H9 (cell line): ENCODE data around the gene CADPS. TPM values are rescaled to one million over a fixed set of nuclear protein-coding genes. Genes with fewer than 3 reads are reported as not detected.

Experiments used
- DNase-seq: peaks from one replicate; pipeline ENCODE4 v3.0.0-alpha.2; 2017
- H2AFZ ChIP-seq: one replicate; pipeline ENCODE4 v1.6.1; 2013; ENCODE audit warnings: mild to moderate bottlenecking, low read length, control low read depth, moderate library complexity
- H2AK5ac ChIP-seq: 2 replicates; pipeline ENCODE4 v1.6.1; 2013; ENCODE audit warnings: low read length, control low read depth, mixed read lengths; ENCODE audit not compliant: insufficient read length
- H2BK120ac ChIP-seq: one replicate; pipeline ENCODE4 v1.6.1; 2013; ENCODE audit warnings: low read depth, mild to moderate bottlenecking, low read length, control low read depth, inconsistent platforms; ENCODE audit not compliant: poor library complexity, severe bottlenecking
- H2BK12ac ChIP-seq: 2 replicates; pipeline ENCODE4 v1.6.1; 2013; ENCODE audit warnings: low read length, control low read depth, mixed read lengths, low read depth; ENCODE audit not compliant: insufficient read length
- H2BK15ac ChIP-seq: 2 replicates; pipeline ENCODE4 v1.6.1; 2013; ENCODE audit warnings: low read depth, low read length, control low read depth
- H2BK20ac ChIP-seq: one replicate; pipeline ENCODE4 v1.6.1; 2013; ENCODE audit warnings: low read depth, mild to moderate bottlenecking, low read length, control low read depth, inconsistent platforms; ENCODE audit not compliant: poor library complexity, severe bottlenecking
- H2BK5ac ChIP-seq: 2 replicates; pipeline ENCODE4 v1.6.1; 2013; ENCODE audit warnings: low read length, control low read depth, mixed read lengths; ENCODE audit not compliant: insufficient read length
- H3K14ac ChIP-seq: 2 replicates; pipeline ENCODE4 v1.6.1; 2013; ENCODE audit warnings: low read length, control low read depth; ENCODE audit not compliant: insufficient read depth
- H3K18ac ChIP-seq: 2 replicates; pipeline ENCODE4 v1.6.1; 2013; ENCODE audit warnings: low read depth, mild to moderate bottlenecking, mixed read lengths, low read length, control low read depth; ENCODE audit not compliant: insufficient read length
- H3K23ac ChIP-seq: 2 replicates; pipeline ENCODE4 v1.6.1; 2013; ENCODE audit warnings: low read length, control low read depth, mixed read lengths, low read depth; ENCODE audit not compliant: insufficient read length
- H3K23me2 ChIP-seq: 2 replicates; pipeline ENCODE4 v1.6.1; 2013; ENCODE audit warnings: low read depth, mild to moderate bottlenecking, mixed read lengths, low read length, control low read depth; ENCODE audit not compliant: insufficient read length, poor library complexity, severe bottlenecking
- H3K27ac ChIP-seq: 2 replicates; pipeline ENCODE4 v1.5.1; 2013; ENCODE audit warnings: low read length, control low read depth, mixed read lengths, low read depth; ENCODE audit not compliant: insufficient read length
- H3K27me3 ChIP-seq: 2 replicates; pipeline ENCODE4 v1.6.1; 2013; ENCODE audit warnings: low read length, control low read depth, inconsistent platforms; ENCODE audit not compliant: insufficient read depth
- H3K4ac ChIP-seq: 2 replicates; pipeline ENCODE4 v1.6.1; 2013; ENCODE audit warnings: low read depth, mild to moderate bottlenecking, control low read depth, inconsistent platforms, low read length, moderate library complexity
- H3K4me1 ChIP-seq: 2 replicates; pipeline ENCODE4 v1.6.1; 2013; ENCODE audit warnings: low read length, control low read depth, inconsistent platforms; ENCODE audit not compliant: insufficient read depth
- H3K4me2 ChIP-seq: 2 replicates; pipeline ENCODE4 v1.6.1; 2013; ENCODE audit warnings: low read length, control low read depth, mixed read lengths; ENCODE audit not compliant: insufficient read length, insufficient read depth
- H3K56ac ChIP-seq: 2 replicates; pipeline ENCODE4 v1.6.1; 2013; ENCODE audit warnings: low read depth, mild to moderate bottlenecking, mixed read lengths, low read length, control low read depth; ENCODE audit not compliant: insufficient read length
- H3K79me1 ChIP-seq: 2 replicates; pipeline ENCODE4 v1.6.1; 2013; ENCODE audit warnings: low read depth, mild to moderate bottlenecking, moderate library complexity, low read length, control low read depth, inconsistent platforms; ENCODE audit not compliant: insufficient read depth, poor library complexity, severe bottlenecking
- H3K79me2 ChIP-seq: 2 replicates; pipeline ENCODE4 v1.6.1; 2013; ENCODE audit warnings: low read length, control low read depth, inconsistent platforms; ENCODE audit not compliant: insufficient read depth
- H3K9ac ChIP-seq: 2 replicates; pipeline ENCODE4 v1.6.1; 2013; ENCODE audit warnings: low read length, control low read depth, mixed read lengths; ENCODE audit not compliant: insufficient read length; ENCODE audit errors: extremely low read depth
- H3K9me3 ChIP-seq: one replicate; pipeline ENCODE4 v1.6.1; 2013; ENCODE audit warnings: low read depth, low read length, inconsistent platforms; ENCODE audit not compliant: control insufficient read depth
- H3T11ph ChIP-seq: one replicate; pipeline ENCODE4 v1.6.1; 2013; ENCODE audit warnings: mild to moderate bottlenecking, low read length, control low read depth, inconsistent platforms
- H4K20me1 ChIP-seq: one replicate; pipeline ENCODE4 v1.6.1; 2013; ENCODE audit not compliant: control insufficient read depth, insufficient read length, insufficient read depth
- H4K5ac ChIP-seq: 2 replicates; pipeline ENCODE4 v1.6.1; 2013; ENCODE audit warnings: low read depth, mild to moderate bottlenecking, mixed read lengths, low read length, control low read depth; ENCODE audit not compliant: insufficient read length
- H4K8ac ChIP-seq: replicated peaks from 2 replicates; pipeline ENCODE4 v1.6.1; 2013; ENCODE audit warnings: low read length, control low read depth, mixed read lengths, low read depth; ENCODE audit not compliant: insufficient read length
- H4K91ac ChIP-seq: 2 replicates; pipeline ENCODE4 v1.6.1; 2013; ENCODE audit warnings: low read depth, mild to moderate bottlenecking, moderate library complexity, mixed read lengths, low read length, control low read depth; ENCODE audit not compliant: insufficient read length
- H3K27ac Mint-ChIP-seq, 3 experiments: 2 replicates in 2 of 3; 3 replicates in 1 of 3; pipeline ENCODE4 v1.8.0; 2020 to 2021; ENCODE audit warnings: mixed read lengths in 3 of 3, mild to moderate bottlenecking in 1 of 3, moderate library complexity in 1 of 3
- H3K27me3 Mint-ChIP-seq: 2 replicates; pipeline ENCODE4 v1.8.0; 2021; ENCODE audit warnings: low read depth, mild to moderate bottlenecking, moderate library complexity, mixed read lengths
- H3K36me3 Mint-ChIP-seq, 3 experiments: 2 replicates in 2 of 3; 3 replicates in 1 of 3; pipeline ENCODE4 v1.8.0; 2020 to 2021; ENCODE audit warnings: low read depth in 3 of 3, mixed read lengths in 3 of 3; ENCODE audit not compliant: insufficient read depth in 1 of 3
- H3K4me1 Mint-ChIP-seq, 2 experiments: 2 replicates each; pipeline ENCODE4 v1.8.0; 2020; ENCODE audit warnings: mixed read lengths in 2 of 2
- H3K4me3 Mint-ChIP-seq, 2 experiments: 2 replicates in 1 of 2; 3 replicates in 1 of 2; pipeline ENCODE4 v1.8.0; 2020 to 2021; ENCODE audit warnings: mild to moderate bottlenecking in 2 of 2, mixed read lengths in 2 of 2, moderate library complexity in 1 of 2
- H3K9me3 Mint-ChIP-seq, 2 experiments: 2 replicates in 1 of 2; 3 replicates in 1 of 2; pipeline ENCODE4 v1.8.0; 2020; ENCODE audit warnings: mild to moderate bottlenecking in 2 of 2, mixed read lengths in 2 of 2, moderate library complexity in 1 of 2
- WGBS: extraction: QIAGEN DNeasy Blood & Tissue Kit; methylation state at CpG from one replicate; pipeline ENCODE4 v1.1.7; 2013; ENCODE audit warnings: missing lambda C conversion rate, low lambda C conversion rate, mixed read lengths; ENCODE audit not compliant: insufficient read length; ENCODE audit errors: extremely low coverage; 5-methylcytosine and 5-hydroxymethylcytosine counted together
- total RNA-seq: library from RNA; stranded (reverse); gene quantifications from 2 replicates; pipeline ENCODE4 v1.2.1, GENCODE V29; 2021
- TF ChIP-seq, protein P1 (sequence below): fragments of 200-600 bp; sonication (generic); conservative IDR thresholded peaks from 3 replicates; pipeline ENCODE4 v1.8.0; 2021; ENCODE audit warnings: antibody characterized with exemption, mild to moderate bottlenecking

Gene CADPS
- total RNA-seq, 1 experiment from 2014 or later = 6.6 TPM

DNA sequence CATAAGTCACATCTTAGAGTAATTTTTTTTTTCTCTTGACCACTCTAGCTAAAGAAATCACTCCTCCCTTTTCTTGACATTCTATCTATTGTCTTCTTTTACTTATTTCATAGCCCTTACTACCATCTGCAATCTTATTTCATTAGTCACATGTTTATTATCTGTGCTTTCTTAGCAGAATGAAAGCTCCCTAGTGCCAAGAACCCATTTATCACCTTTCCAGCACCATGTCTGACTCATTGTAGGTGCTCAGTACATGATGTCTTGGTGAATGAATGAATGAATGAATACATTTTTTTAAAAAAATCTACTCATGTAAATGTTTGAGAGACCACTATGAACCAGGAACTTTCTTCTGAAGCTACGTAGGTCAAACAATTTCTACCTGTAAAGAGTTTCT is 157.2 kb downstream of the CADPS start:
- Mint-ChIP-seq H3K4me3 (no peak overlapping the region), H3K4me1 (peaks cover 15 to 18% of the 10 kb centered on the region in 2 experiments), H3K27ac (no peak overlapping the region), H3K9me3 (no peaks in the 10 kb centered on the region), H3K27me3 (no peaks in the 10 kb centered on the region), H3K36me3 (no peaks in the 10 kb centered on the region)
- H3T11ph ChIP-seq = no peak overlapping the region
- H3K9me3 ChIP-seq = no peaks in the 10 kb centered on the region
- H3K23ac ChIP-seq = no peak overlapping the region
- H2BK5ac ChIP-seq = no peak overlapping the region
- H3K79me1 ChIP-seq = no peaks in the 10 kb centered on the region
- no peaks in the 10 kb centered on the region for H3K79me2 ChIP-seq
- WGBS = no CpG with 5 or more reads among the region's 1 CpG
- H3K27ac ChIP-seq = no peak overlapping the region
- peaks cover 7% of the 10 kb centered on the region; the same call in 1 of the 2 replicates for H3K4me1 ChIP-seq
- no peaks in the 10 kb centered on the region for H4K20me1 ChIP-seq
- H2AFZ ChIP-seq = no peak overlapping the region
- H3K4me2 ChIP-seq = no peak overlapping the region
- H3K9ac ChIP-seq = no peak overlapping the region
- TF ChIP-seq, protein P1, sequence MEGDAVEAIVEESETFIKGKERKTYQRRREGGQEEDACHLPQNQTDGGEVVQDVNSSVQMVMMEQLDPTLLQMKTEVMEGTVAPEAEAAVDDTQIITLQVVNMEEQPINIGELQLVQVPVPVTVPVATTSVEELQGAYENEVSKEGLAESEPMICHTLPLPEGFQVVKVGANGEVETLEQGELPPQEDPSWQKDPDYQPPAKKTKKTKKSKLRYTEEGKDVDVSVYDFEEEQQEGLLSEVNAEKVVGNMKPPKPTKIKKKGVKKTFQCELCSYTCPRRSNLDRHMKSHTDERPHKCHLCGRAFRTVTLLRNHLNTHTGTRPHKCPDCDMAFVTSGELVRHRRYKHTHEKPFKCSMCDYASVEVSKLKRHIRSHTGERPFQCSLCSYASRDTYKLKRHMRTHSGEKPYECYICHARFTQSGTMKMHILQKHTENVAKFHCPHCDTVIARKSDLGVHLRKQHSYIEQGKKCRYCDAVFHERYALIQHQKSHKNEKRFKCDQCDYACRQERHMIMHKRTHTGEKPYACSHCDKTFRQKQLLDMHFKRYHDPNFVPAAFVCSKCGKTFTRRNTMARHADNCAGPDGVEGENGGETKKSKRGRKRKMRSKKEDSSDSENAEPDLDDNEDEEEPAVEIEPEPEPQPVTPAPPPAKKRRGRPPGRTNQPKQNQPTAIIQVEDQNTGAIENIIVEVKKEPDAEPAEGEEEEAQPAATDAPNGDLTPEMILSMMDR = no peak
- no peak overlapping the region for H2AK5ac ChIP-seq
- no peak overlapping the region for H4K5ac ChIP-seq
- no peak overlapping the region for H3K14ac ChIP-seq
- H3K27me3 ChIP-seq = no peaks in the 10 kb centered on the region
- no peak overlapping the region for H2BK15ac ChIP-seq
- no peak overlapping the region for H2BK120ac ChIP-seq
- H4K8ac ChIP-seq = no peak overlapping the region
- H2BK20ac ChIP-seq = no peak overlapping the region
- no peak for DNase-seq
- no peak overlapping the region for H2BK12ac ChIP-seq
- no peak overlapping the region for H4K91ac ChIP-seq
- no peak overlapping the region for H3K18ac ChIP-seq
- no peaks in the 10 kb centered on the region for H3K23me2 ChIP-seq
- H3K4ac ChIP-seq = no peak overlapping the region
- H3K56ac ChIP-seq = no peak overlapping the region
